Measurements from ENCODE around the gene GMDS. TPM values are rescaled to one million over a fixed set of nuclear protein-coding genes. Genes with fewer than 3 reads are reported as not detected.

Gene GMDS
- total RNA-seq, 1 experiment from 2014 or later, result 35.0 TPM

GRCh38 chr6:1643830-1644445 lies 601.5 kb downstream of the GMDS start (continued):
- no peak for TF ChIP-seq MYBL2 (CRISPR knock-in tag; IDR thresholded peaks at IDR 0.05)

GRCh38 chr6:1643111-1643510 lies 602.3 kb downstream of the GMDS start:
- no peaks in the 10 kb centered on the region for H3K9me3 Mint-ChIP-seq
- no peaks in the 10 kb centered on the region for H3K36me3 Mint-ChIP-seq
- no peak for TF ChIP-seq USF2 (CRISPR knock-in tag; IDR thresholded peaks at IDR 0.05)
- TF ChIP-seq FOXP4 (CRISPR knock-in tag; IDR thresholded peaks at IDR 0.05), result no peak
- H3K4me3 Mint-ChIP-seq, result no peak overlapping the region
- no peaks in the 10 kb centered on the region; the same call in 1 of the 2 replicates for H3K27me3 Mint-ChIP-seq (ENCODE audit: low read depth)
- ATAC-seq (no peak), DNase-seq (ENCODE audit: low spot score) (no peak)
- H3K4me1 Mint-ChIP-seq, result peaks cover 18% of the 10 kb centered on the region
- ChIA-PET POLR2A (no interaction called here), CTCF (interaction anchor here (1.0 to 1.6 kb wide), 2 partner anchors 19 to 44 kb away, joined by 3 to 4 read pairs; no protein-coding TSS in a partner anchor)
- H3K27ac Mint-ChIP-seq, result no peak overlapping the region

- DNase-seq (ENCODE audit: low spot score) (no peak), ATAC-seq (peak; percentile 60)
- Mint-ChIP-seq H3K27ac (no peak overlapping the region), H3K9me3 (no peaks in the 10 kb centered on the region), H3K27me3 (ENCODE audit: low read depth) (no peaks in the 10 kb centered on the region; the same call in 1 of the 2 replicates), H3K36me3 (no peaks in the 10 kb centered on the region), H3K4me1 (peaks cover 18% of the 10 kb centered on the region), H3K4me3 (no peak overlapping the region)
- ChIA-PET POLR2A (no interaction called here), CTCF (no interaction called here)
- TF ChIP-seq ELF4 (CRISPR knock-in tag; IDR thresholded peaks at IDR 0.05; ENCODE audit: low read depth) (no peak), ATF1 (CRISPR knock-in tag; IDR thresholded peaks at IDR 0.05) (no peak), RORB (CRISPR knock-in tag; IDR thresholded peaks at IDR 0.05) (no peak), ZNF532 (CRISPR knock-in tag; IDR thresholded peaks at IDR 0.05; ENCODE audit: borderline replicate concordance) (no peak), CTCF (IDR thresholded peaks at IDR 0.05) (no peak), ZNF423 (CRISPR knock-in tag; IDR thresholded peaks at IDR 0.05) (no peak), HMGXB4 (CRISPR knock-in tag; IDR thresholded peaks at IDR 0.05) (no peak), MLX (CRISPR knock-in tag; IDR thresholded peaks at IDR 0.05) (no peak), JUN (CRISPR knock-in tag; IDR thresholded peaks at IDR 0.05) (no peak), ZBTB21 (CRISPR knock-in tag; IDR thresholded peaks at IDR 0.05; ENCODE audit: borderline replicate concordance) (no peak), ESRRA (CRISPR knock-in tag; IDR thresholded peaks at IDR 0.05; ENCODE audit: borderline replicate concordance) (no peak), ATF2 (CRISPR knock-in tag; IDR thresholded peaks at IDR 0.05; ENCODE audit: borderline replicate concordance, low read depth) (no peak), IRF1 (CRISPR knock-in tag; IDR thresholded peaks at IDR 0.05) (no peak), NFATC4 (CRISPR knock-in tag; IDR thresholded peaks at IDR 0.05) (no peak), SMAD4 (CRISPR knock-in tag; IDR thresholded peaks at IDR 0.05) (no peak), MXD4 (CRISPR knock-in tag; IDR thresholded peaks at IDR 0.05; ENCODE audit: borderline replicate concordance) (no peak)
Measured at GRCh38 chr6:1641343-1641885, 604.0 kb downstream of the GMDS start.

All from WTC11 (cell line).